ENCODE data around the gene KLF4.

KLF4 gene

DNA sequence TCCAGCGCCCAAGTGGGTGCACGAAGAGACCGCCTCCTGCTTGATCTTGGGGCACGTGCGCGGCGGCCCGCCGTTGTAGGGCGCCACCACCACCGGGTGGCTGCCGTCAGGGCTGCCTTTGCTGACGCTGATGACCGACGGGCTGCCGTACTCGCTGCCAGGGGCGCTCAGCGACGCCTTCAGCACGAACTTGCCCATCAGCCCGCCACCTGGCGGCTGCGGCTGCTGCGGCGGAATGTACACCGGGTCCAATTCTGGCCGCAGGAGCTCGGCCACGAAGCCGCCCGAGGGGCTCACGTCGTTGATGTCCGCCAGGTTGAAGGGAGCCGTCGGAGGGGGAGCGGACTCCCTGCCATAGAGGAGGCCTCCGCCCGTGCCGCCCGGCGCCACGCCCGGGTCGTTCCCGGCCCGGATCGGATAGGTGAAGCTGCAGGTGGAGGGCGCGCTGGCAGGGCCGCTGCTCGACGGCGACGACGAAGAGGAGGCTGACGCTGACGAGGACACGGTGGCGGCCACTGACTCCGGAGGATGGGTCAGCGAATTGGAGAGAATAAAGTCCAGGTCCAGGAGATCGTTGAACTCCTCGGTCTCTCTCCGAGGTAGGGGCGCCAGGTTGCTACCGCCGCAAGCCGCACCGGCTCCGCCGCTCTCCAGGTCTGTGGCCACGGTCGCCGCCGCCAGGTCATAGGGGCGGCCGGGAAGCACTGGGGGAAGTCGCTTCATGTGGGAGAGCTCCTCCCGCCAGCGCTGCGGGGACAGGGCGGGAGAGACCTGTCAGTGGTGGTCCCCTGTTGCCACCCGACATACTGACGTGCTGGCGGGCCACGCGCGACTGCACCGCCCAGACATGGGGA lies 1.8 kb downstream of the KLF4 start:
- DNase-seq, result no peak

DNA sequence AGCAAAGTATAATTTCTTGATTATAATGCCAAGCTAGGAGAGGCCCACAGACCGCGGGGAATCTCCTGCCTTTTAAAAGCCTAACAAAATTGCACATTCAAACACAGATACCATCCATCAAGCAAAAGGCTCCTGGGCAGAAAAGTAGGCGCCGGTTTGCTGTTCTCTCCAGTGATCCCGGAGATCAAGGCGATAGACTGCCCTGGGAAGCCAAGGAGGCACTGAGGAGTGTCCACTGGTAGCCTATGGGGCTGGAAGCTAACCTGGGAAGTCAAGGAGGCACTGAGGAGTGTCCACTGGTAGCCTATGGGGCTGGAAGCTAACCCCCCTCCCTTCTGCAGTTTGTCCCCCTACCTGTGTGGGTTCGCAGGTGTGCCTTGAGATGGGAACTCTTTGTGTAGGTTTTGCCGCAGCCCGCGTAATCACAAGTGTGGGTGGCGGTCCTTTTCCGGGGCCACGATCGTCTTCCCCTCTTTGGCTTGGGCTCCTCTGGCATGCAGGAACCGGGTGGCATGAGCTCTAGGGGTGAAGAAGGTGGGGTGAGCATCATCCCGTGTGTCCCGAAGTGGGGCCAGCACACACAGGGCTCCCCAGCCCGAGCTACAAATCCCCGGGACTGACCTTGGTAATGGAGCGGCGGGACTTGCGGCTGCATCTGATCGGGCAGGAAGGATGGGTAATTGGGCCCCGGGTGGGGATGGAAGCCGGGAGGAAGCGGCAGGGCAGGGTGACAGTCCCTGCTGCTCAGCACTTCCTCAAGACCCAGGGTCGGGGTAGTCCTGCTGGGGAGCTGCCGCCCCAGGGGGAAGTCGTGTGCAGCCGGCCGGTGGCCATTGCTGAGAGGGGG lies 2.7 kb downstream of the KLF4 start:
- DNase-seq, result no peak

DNA sequence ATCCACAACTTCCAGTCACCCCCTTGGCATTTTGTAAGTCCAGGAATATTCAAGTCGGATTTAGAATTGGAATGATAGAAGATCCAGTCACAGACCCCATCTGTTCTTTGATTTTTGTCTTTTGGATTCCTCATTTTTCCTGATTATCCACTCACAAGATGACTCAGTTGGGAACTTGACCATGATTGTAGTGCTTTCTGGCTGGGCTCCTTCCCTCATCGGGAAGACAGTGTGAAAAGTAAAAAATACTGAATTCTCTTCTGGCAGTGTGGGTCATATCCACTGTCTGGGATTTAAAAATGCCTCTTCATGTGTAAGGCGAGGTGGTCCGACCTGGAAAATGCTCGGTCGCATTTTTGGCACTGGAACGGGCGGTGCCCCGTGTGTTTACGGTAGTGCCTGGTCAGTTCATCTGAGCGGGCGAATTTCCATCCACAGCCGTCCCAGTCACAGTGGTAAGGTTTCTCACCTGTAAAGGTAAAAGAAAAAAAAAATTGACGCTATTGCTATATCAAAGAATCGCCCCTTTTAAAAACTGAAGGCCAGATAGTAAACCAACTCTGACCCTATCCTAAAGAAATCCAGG lies 4.0 kb downstream of the KLF4 start:
- DNase-seq, result no peak

DNA sequence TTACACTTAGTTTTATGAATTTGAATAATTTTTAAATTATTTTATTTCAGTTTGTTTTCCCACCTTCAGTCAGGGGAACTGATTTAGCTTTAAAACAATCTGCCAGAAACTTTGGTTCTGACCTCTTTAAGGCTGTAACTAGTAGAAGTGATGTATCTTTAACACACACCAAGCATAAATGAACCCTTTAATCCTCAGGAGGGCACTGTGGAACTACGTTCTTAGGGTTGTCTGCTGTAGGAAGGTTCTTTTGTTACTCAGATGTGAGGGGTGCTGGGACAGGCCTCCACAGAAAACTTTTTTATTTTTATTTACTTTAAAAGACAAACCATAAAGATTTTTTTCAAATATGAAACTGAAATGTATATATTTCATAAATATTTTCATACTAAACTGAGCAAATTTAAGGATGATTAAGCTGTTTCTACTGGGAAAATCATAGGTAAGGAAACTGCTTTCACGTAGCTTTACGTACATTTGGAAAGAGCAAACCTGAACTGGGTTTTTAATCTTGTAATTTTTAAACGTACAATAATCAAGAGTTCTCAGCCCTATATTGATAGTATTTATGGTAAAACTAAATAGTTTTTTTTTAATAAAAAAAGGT lies 5.3 kb downstream of the KLF4 start:
- DNase-seq, result no peak

DNA sequence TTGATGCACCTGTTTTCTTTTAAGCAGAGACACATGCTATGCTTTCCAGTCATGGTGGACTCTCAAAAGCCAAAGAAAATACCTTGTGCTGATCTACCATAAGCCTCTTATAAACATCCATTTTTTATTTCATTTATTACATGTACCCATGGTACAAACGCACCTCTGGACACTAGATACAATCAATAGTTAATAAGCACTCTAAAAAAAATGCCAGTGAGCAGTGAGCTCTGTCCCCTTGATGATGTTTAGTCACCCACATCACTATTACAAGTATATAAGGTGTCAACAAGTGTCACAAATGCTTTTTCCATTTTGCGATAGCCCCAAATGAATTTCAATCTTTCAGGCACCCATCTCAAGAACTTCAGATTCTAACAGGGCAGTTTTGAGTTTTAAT lies 5.9 kb downstream of the KLF4 start:
- DNase-seq, result no peak

DNA sequence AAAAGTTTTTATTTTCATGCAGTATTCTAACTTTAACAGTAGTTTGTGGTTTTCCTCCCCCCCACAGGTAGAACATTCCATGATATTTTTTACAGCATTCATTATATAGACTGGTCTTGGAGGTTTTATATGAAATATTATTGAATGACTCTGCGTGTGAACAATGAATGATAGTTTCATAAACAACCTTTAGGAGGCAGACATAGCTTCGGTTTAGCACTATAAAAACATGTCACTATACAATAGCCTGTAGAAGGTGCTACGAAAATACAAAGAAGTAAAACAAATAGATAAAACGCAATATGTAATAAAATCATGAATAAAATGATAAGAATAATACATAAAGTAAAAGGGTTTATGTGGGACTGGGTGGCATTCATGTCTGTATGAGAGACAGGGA lies 8.5 kb downstream of the KLF4 start:
- no peak for DNase-seq

DNA sequence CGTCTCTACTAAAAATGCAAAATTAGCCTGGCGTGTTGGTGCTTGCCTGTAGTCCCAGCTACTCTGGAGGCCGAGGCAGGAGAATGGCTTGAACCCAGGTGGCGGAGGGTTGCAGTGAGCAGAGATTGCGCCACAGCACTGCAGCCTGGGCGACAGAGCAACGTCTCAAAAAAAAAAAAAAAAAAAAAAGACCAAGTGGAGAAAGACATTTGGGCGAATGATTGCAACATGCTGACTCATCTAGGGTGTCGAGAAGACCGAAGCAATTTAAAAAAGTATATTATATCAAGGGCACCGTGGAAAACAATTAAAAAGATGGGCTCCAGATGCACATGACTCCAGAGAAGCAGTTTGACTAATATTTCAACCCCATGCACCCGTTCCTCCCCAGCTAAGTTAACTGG lies 9.2 kb downstream of the KLF4 start:
- DNase-seq, result no peak

DNA sequence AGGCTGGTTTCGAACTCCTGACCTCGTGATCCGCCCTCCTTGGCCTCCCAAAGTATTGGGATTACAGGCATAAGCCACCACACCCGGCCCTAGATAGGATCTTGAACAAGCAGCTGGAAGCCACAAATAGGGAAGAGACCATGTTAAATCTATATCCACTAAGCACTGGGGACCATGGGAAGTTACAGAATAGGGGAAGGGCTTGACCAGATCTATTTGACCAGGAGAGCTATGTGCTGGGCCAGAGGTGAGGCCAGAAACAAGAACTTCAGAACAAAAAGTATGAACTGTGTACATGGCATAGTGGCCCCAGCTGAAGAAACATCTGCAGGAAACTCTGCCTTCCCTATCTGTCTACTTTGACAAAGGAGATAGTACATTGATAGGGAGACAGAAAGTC lies 10.8 kb downstream of the KLF4 start:
- no peak for DNase-seq

DNA sequence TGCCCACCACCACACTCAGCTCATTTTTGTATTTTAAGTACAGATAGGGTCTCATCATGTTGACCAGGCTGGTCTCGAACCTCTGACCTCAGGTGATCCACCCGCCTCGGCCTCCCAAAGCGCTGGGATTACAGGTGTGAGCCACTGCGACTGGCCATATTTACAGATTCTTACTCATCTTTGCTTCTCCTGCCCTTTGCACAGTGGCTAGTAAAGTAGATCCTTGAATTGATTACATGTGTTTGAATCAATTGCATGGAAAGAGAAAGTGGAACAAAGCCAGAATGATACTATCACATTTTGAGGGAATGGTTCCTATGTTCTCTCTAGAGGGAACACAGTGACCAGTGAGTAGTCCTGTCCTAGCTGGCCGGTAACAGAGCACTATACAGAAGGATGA lies 15.4 kb downstream of the KLF4 start:
- DNase-seq, result no peak

DNA sequence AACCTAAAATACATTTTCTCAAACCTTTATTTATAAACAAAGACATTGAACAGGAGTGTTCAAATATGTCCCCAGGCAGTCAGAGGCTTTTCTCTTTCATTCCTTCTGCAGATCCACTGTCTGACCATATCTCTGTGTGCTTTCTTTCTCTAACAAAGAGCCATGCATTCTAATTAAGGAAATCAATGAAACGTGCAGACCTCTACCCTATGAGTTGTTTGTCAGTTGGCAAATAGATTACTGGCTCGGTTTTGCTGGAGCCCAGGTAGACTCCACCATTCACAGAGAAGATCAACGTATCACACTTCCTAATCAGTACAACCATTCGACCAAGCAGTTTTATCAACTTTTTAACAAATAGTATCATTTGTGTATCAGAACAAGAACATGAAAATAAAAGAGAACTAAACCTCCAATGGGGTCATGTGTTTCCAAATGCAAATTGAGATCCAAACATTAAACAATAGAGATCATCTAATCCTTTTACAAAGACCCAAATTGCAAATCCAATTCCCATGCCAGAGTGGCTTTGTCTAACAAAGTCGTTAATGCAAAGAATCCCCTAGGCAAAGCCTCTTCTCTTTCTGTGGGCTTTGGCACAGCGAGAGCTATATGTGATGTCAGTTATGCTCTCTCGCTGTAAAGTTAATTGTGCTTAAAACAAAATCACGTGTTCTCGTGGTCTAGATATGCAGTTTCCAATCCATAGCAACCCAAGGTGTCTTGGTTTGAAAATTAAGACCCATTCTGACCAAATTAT lies 16.8 kb downstream of the KLF4 start:
- no peak for DNase-seq

DNA sequence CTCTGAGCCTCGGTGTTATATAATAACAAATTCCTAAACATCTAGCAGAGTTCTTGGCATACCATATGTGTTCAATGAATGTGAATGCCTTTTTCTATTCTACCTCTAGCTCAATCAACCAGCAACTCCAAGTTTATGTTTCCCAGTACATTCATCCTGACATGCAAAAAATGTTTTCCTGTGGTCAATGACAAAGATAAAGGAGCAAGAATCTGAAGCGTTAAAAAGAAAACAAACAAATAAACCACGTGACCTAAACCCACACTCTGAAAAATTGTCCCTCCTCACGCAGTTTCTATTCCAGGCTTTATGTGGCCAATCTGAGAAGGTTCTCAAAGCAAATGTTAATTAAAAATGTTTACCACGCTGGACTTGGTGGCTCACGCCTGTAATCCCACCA lies 18.0 kb downstream of the KLF4 start:
- DNase-seq, result no peak

DNA sequence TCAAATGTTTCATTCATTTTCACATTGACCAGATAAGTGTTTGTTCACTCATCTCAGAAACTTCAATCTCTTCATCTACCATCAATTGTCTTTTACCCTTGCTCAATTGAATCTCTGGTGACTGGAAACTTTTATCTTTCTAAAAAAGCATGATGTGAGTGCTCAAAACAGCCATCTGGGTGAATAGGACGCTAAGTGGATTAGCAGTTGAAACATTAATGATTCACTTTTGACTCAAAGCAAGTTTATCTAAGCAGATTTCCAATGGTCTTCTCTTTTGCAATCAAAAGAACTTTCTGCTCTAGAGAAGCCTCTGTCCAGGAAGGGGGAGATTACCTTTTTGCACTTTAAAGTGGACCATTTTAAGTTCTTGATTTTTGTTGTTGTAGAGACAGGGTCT lies 22.2 kb downstream of the KLF4 start:
- DNase-seq, result no peak

DNA sequence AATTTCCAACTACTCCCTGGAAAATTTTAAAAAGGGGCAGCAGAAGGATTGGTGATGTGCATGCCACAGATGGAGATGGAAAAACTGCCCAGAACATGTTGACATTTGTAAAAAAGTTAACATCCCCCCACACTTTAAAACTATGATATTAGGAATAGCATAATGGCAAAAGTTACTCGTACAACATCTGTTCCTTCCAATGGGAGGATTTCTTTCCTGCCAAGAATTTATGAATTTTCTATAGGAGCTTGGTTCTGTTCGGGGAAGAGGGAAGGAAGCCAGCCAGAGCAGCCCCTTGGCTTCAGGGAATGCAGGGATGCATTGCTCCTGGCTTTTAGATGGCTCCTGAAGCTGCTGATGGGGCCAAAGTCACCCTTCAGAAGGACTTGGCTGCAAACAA lies 22.7 kb downstream of the KLF4 start:
- no peak for DNase-seq

DNA sequence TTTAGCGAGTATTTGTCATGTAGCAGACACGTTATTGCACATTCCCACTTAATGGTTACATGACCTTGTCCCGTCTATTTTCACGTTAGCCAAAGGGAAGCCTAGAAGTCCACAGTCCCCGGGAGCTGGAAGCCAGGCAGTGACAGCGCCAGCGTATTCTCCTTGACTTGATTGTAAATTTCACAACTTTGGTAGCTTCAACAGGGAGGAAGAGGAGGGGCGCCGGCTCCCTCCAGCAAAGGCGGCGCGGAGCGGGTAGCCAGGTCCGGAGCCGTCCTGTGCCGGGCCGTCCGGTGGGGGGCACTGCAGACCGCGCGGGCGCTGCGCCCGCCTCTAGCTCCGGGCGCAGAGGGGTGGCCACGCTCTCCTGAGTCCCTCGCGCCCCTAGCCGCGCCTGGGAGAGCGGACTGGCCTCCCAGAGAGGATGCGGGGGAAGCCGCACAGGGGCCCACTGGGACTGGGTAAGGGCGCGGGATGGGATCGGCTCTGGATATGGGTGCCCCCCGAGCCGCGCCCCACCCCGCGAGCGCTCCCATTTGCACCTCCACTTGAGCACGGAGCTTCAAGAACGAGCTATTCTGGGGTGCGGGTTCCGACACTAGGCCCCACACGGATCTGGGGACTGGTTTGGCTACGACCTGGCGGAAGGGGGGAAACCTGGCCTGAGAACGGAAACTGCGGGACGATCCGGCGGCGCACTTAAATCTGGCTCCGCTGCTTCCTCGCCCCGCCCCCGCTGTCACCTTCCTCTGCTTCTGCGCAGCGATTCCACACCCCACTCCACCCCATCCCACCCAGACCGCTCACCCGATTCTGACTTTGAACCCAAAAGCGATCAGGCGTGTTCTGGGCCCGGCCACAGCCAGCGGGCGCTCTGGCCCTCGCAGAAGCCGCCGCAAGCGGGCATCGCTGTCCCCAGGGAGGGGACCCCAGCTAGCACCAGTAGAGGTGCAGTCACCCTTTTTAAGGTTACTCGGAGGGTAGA lies 23.8 kb downstream of the KLF4 start:
- no peak for DNase-seq

DNA sequence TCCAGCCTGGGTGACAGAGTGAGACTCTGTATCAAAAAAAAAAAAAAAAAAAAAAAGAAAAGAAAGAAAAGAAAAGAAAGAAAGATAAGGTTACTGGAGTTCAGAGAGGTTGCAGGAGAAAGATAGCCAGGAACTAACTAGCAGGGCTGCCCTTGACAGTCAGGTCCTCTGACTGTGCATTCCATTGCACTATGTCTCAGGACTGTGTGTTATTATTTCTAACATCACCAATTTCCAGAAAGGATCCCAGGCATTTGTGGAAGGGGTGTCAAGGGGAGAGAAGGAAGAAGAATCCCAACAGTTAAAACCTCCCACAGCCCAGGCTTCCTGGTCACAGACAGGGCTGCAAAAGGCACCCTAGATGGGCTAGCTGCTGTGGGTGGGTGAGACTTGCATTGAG lies 25.1 kb downstream of the KLF4 start:
- no peak for DNase-seq

DNA sequence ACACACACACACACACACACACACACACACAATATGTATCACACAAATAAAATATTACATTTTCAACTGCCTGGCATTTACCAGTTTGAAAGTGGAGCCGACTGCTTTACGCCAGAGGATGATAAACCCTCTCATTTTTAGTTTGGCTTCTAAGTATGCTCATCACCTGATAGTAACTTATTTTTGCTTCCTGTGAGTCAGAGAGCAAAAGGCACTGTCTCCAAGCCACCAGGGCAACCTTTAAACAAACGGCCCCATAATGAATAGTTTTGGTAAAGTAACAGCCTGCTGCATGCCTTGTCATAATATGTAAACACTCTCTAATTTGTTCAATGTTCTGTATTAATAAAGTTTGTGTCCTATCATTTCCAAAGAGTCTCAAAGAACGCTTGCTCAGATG lies 26.9 kb downstream of the KLF4 start:
- DNase-seq, result no peak

DNA sequence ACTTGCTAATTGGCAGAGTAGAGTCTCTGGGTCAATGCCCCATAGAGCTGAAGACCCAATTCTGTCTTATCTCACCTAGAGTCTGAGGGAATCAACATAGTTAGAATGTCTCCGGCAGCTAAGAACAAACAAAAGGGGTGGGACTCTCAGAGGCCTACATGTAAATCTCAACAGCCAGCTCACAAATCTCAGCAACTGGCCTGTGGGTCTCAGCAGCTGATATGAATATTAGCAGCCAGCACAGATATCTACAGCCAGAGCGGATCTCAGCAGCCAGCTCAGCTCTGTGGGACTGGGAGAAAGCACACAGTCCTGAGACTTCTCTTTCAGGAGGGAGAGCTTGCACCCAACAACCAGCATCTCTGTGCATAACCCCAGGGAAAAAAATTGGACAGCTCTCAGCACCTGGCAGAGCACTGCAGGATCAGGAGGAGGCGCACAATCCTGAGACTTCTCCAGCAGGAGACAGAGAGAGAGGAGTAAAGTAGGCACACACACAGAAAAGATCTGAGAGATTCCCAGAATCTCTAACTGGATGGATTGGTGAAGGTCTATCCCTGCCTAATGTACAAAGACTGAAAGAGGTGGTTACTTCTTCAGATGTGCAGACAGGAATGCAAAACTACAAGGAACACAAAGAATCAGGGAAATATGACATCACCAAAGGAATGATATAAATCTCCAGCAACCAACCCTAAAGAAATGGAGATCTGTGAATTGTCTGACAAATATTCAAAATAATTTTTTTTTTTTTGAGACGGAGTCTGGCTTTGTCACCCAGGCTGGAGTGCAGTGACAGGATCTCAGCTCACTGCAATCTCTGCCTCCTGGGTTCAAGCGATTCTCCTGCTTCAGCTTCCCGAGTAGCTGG lies 29.2 kb downstream of the KLF4 start:
- no peak for DNase-seq

DNA sequence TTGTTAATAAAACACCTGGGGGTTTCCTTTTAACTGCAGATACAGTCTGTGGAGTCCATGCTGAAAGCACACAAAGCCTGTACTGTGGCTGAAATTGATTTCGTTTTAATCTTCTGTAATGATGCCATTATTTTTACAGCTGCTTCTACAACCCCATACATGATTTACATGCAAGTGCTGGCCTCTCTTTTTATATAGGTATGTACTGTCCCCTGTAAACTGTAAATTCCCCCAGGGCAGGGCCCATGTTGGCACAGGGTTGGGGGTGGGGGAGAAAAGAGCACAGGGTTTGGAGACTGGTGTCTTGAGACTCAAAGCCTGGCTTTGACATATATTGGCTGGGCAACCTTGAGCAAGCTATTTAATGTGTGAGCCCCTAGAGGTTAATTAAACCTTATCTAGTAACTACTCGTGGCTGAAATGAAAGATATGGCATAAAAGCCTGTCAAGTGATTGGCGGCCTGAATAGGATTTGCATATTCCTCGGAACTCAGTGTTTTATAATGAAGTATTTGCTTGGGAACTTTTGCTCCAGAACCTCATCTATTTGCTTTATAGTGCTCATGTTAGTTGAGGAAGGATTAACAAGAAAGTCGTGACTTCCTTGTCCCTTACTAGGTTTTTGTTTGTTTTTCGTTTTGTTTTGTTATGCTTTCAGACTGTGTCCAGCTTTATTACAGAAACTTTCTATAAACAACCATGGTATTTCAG lies 34.0 kb downstream of the KLF4 start:
- no peak for DNase-seq

DNA sequence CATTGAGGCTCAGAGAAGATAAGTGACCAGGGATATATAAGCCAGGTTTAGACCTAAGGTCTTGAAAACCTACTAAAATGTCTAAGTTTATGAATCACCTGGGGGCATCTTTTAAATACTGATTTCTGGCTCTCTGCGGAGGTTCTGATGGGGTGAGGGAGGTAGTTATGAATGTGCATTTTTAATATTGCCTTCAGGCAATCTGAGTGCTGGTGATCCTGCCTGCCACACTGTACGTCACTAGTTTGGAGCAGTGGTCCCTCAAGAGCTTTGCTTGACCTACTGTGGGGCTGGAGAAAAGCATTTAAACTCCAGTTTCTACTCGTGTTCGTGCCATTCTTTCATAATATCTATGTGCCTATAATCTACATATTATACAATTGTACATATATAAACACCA lies 36.1 kb downstream of the KLF4 start:
- no peak for DNase-seq

DNA sequence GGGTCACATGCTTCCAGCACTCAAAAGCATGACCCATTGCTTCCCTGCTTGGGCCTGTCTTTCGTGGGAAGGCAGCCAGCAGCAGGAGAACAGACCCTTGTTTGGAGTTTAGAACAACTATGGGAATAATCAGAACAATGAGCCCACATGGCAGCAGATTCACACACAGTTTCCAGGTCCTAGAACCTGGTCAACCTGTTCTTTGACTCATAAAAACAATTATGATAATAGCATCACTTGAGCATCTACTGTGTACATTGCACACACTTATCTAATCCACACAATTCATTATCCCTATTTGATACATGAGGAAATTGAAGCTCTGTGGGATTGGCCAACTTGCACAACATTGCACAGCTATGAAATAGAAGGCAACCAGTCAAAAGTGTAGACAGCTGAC lies 41.7 kb downstream of the KLF4 start:
- DNase-seq, result no peak
